ENCODE data around the gene MAP4K5. TPM values are rescaled to one million over a fixed set of nuclear protein-coding genes. Genes with fewer than 3 reads are reported as not detected.
"Not testable (repeated sequence)": the region's sequence is repeated elsewhere in the genome, so short reads cannot be mapped to it uniquely, and the experiment has no call there.

The MAP4K5 gene
- total and polyA plus RNA-seq, 12 donors, result 9.2 to 205 (median 33.4) TPM

GRCh38 chr14:50512463-50512862, 19.9 kb downstream of the MAP4K5 start:
- Histone ChIP-seq H3K27ac (no peak overlapping the region), H3K27me3 (no peaks in the 10 kb centered on the region), H3K9me3 (replicated peaks in 1 of 3) (no peaks in the 10 kb centered on the region), H3K36me3 (replicated peaks in 1 of 2) (no peaks in the 10 kb centered on the region), H3K4me1 (replicated peaks in 1 of 2) (no peaks in the 10 kb centered on the region), H3K4me3 (no peak overlapping the region)
- no peak for DNase-seq
- WGBS, 4 donors, result 95 to 99% (median 97%) methylated on average over 4 of the region's 4 CpGs
- no peak for TF ChIP-seq POLR2A (IDR thresholded peaks at IDR 0.05)
- TF ChIP-seq CTCF (IDR thresholded peaks at IDR 0.05), result no peak
- intact Hi-C loops (cut with DNase I), result no loop called here

- intact Hi-C loops (cut with DNase I), result no loop called here
- no peak for DNase-seq
- Histone ChIP-seq H3K27me3 (no peaks in the 10 kb centered on the region), H3K27ac (no peak overlapping the region), H3K36me3 (replicated peaks in 1 of 2) (no peaks in the 10 kb centered on the region), H3K4me3 (no peak overlapping the region), H3K9me3 (replicated peaks in 1 of 3) (no peaks in the 10 kb centered on the region), H3K4me1 (replicated peaks in 1 of 2) (no peaks in the 10 kb centered on the region)
- no peak for TF ChIP-seq POLR2A (IDR thresholded peaks at IDR 0.05)
- no peak for TF ChIP-seq CTCF (IDR thresholded peaks at IDR 0.05)
- 85 to 87% (median 86%) methylated on average over 7 of the region's 7 CpGs for WGBS, 4 donors
These were observed 22.2 kb downstream of the MAP4K5 start for GRCh38 chr14:50510157-50510556.

- H3K27me3 ChIP-seq; intact Hi-C loops (cut with DNase I); H3K4me3 ChIP-seq; H3K9me3 ChIP-seq (replicated peaks in 1 of 3); H3K27ac ChIP-seq; H3K4me1 ChIP-seq (replicated peaks in 1 of 2); H3K36me3 ChIP-seq (replicated peaks in 1 of 2): not testable (repeated sequence)
- 87 to 95% (median 93%) methylated on average over 1 of the region's 1 CpG for WGBS, 4 donors
- peak in 1 of 7 donors; percentile 15 for DNase-seq
These were observed 25.3 kb downstream of the MAP4K5 start for GRCh38 chr14:50507078-50507477.

GRCh38 chr14:50501642-50502041, 30.7 kb downstream of the MAP4K5 start:
- TF ChIP-seq POLR2A (IDR thresholded peaks at IDR 0.05), result no peak
- TF ChIP-seq CTCF (IDR thresholded peaks at IDR 0.05), result no peak
- no peak for DNase-seq
- 84 to 91% (median 87%) methylated on average over 2 of the region's 2 CpGs for WGBS, 4 donors
- Histone ChIP-seq H3K4me3 (no peak overlapping the region), H3K36me3 (replicated peaks in 1 of 2) (no peaks in the 10 kb centered on the region), H3K27ac (no peak overlapping the region), H3K27me3 (no peaks in the 10 kb centered on the region), H3K4me1 (replicated peaks in 1 of 2) (peaks cover 0 to 8% of the 10 kb centered on the region in 2 donors), H3K9me3 (replicated peaks in 1 of 3) (no peaks in the 10 kb centered on the region)
- intact Hi-C loops (cut with DNase I), result no loop called here

- DNase-seq, result no peak
- no peaks in the 10 kb centered on the region for H3K36me3 ChIP-seq (replicated peaks in 1 of 2)
- H3K27ac ChIP-seq, result no peak overlapping the region
- peaks cover 0 to 8% of the 10 kb centered on the region in 2 donors for H3K4me1 ChIP-seq (replicated peaks in 1 of 2)
- TF ChIP-seq CTCF (IDR thresholded peaks at IDR 0.05) (no peak), POLR2A (IDR thresholded peaks at IDR 0.05) (no peak)
- H3K4me3 ChIP-seq, result no peak overlapping the region
- intact Hi-C loops (cut with DNase I), result no loop called here
- no peaks in the 10 kb centered on the region for H3K9me3 ChIP-seq (replicated peaks in 1 of 3)
- WGBS, 4 donors, result 29 to 64% (median 50%) methylated on average over 2 of the region's 2 CpGs
- H3K27me3 ChIP-seq, result no peaks in the 10 kb centered on the region
These were observed 35.0 kb downstream of the MAP4K5 start for GRCh38 chr14:50497351-50497750.

Data from adrenal gland (tissue), 12 donors.